Globus pallidus (tissue), 1 donor: Measurements from ENCODE around the gene PRR23C.

Source experiments
- DNase-seq: peaks from one replicate; pipeline ENCODE4 v3.0.0-alpha.2; 2015; ENCODE audit warnings: low spot score

The PRR23C gene

GRCh38 chr3:138995706-138996105 is 49.0 kb downstream of the PRR23C start:
- no peak for DNase-seq
